Fibroblast of the conjunctiva (primary cell): ENCODE measurements around the gene RSRC1.
"Not testable (repeated sequence)": the region's sequence is repeated elsewhere in the genome, so short reads cannot be mapped to it uniquely, and the experiment has no call there.

Experiments
- DNase-seq: peaks from one replicate; pipeline ENCODE4 v3.0.0-alpha.2; 2010; ENCODE audit warnings: low read depth

Gene RSRC1

DNA sequence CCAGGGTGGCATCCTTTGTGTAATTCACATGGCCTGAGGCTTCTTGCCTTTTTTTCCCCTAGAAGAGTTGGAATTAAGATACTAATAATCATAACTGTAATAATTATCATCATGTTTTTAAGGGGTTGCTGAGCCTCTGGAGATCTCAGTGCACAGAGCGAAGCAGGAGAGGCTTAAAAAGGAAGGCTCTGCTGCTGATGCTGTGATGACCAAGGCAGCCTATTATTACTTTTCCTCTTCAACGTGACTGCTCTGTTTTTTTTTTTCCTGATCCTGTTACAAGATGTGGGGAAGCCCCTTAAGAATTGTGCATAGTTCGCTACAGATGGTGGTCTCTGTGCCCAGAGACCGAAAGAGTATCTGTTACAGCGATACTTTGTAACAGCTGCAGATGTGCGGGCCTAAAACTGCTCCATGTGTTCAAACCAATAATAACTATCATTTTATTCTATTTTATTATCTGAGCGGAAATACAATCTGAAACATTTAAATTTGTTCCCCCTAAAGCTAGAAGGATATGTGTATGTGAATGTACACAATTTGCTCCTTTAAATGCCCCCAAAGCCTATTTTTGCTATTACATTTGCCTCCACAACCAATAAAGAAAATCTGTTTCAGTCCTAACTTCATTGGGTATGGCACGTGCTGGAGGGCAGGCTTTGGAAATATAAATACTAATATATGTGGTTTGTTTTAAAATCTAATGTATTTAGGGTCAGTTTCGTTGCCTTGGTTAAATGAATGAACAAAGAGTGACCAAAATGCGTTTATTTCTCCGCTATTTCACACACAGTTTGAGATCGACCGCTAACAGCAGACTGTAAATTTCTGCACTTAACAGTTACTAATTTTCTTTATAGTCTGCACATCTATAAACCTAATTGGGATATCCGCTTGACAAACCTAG, 8.3 kb upstream of the RSRC1 start:
- no peak for DNase-seq

DNA sequence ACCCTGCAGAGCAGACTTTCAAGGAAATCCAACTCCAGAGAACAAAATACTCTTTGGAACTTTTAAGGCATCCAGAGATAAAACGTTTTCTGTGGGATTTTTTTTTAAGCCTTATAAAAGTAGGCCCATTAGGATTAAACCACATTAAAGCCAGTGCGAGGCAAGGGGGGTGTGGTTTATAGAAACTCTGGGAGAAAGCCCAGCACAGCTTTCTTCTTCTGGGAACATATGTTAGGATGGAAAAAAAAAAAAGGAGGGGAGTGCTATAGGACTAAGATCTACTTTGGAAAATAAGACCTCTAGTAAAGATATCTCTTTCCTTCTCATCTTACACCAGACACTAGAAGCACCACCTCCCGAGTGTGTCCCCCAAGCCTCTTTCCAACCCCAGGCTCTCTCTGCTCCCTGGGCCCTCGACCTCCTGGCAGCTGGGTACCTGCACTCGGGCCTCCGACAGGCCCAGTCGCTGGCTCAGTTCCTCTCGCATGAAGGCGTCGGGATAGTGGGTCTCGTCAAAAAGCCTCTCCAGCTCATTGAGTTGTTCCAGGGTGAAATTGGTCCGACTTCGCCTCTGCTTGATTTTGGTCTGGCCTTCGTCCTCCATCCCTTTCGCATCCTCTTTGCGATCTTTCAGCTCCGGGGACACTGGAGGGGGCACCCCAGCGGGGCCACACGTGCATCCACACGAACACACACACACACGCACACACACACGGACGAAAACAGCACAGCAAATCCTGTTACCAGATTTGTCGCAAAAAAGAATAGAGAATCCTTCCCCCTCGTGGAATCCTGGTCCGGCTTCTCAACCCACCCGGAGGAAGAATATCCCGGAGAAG, 7.4 kb upstream of the RSRC1 start:
- DNase-seq: no peak

DNA sequence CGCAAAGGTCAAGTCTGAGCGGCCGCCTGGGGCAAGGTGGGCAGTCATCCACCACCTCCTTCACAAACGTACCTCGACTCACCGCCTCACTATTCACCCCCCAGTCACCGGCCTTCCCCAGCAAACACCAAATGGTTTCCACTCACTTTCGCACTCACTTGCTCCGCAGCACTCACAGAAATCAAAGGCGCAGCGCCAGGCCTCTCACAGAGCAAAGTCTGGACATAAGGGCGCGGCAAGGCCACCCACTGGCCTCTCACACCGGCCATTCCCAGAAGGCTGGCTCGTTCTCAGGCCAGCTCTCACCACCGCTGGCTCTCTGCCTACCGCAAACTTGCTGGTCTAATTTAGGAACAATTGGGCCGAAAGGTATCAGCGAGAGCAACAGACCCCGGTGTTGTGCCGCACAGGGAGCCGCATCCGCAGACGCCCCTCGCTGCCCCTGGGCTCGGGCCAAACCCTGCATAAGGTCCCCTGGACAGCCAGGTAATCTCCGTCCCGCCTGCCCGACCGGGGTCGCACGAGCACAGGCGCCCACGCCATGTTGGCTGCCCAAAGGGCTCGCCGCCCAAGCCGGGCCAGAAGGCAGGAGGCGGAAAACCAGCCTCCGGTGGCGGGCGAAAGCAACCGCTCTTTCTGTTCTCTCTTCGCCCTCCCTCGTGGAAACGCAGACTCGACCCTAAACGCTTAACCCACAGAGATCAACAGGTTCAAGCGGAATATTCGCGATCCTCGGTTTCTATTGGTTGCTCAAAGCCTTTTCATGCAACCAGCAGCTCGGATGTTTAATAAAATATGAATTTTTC, 6.6 kb upstream of the RSRC1 start:
- DNase-seq: no peak

- DNase-seq: no peak
These were observed 6.0 kb upstream of the RSRC1 start for GRCh38 chr3:158103887-158104327.

- DNase-seq: no peak
These were observed 5.4 kb upstream of the RSRC1 start for GRCh38 chr3:158104431-158104921.

GRCh38 chr3:158105119-158105709, 4.7 kb upstream of the RSRC1 start:
- DNase-seq: no peak

DNA sequence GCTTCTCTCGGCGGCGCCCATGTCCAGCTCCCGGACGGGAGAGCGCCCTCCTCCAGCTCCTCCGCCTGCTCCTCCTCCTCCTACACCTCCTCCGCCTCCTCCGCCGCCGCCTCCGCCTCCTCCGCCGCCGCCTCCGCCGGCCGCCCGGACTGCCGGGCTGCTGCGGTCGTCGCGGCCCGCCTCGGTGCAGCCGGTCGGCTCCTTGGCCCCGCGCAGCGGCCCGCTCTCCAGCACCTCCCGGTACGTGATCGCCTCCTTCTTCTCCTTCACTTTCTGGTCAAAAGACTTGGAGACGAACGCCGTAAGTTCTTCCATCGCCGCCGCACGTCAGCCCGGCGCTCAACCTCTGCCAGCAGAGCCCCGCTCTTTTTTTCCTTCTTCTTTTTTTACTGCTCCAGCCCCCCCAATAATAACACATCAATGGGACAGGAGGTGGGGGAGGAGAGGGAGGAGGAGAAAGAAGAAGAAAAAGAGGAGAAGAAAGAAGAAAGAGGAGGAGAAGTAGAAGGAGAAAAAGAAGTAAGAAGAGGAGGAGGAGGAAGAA, 4.1 kb upstream of the RSRC1 start:
- no peak for DNase-seq

GRCh38 chr3:158106766-158107471, 3.0 kb upstream of the RSRC1 start:
- no peak for DNase-seq

GRCh38 chr3:158107605-158108444, 2.1 kb upstream of the RSRC1 start:
- DNase-seq: no peak

DNA sequence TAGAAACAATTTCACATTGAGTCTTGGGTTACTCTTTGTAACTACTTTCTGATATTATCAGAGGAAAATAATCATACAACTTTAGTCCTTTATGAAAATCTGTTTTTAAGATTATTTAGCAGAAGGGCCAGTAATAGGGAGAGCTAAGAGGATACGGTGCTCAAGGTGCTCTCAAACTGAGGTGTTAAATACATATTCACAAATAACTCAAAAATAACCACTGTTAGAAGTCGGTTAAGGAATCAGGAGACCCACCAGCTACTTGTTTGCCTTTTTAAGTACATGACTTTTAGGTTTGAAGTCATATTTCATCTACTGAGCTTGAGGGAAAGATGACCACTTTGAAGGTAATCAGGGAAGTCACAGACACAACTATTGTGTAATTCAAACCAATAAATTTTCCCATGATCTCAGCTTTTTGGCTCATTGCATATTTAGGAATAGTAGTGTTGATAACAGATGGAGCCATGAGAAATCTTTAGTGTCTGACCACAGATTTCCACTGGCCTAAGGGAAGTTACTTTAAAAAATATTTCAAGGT, 1.4 kb upstream of the RSRC1 start:
- DNase-seq: no peak

DNA sequence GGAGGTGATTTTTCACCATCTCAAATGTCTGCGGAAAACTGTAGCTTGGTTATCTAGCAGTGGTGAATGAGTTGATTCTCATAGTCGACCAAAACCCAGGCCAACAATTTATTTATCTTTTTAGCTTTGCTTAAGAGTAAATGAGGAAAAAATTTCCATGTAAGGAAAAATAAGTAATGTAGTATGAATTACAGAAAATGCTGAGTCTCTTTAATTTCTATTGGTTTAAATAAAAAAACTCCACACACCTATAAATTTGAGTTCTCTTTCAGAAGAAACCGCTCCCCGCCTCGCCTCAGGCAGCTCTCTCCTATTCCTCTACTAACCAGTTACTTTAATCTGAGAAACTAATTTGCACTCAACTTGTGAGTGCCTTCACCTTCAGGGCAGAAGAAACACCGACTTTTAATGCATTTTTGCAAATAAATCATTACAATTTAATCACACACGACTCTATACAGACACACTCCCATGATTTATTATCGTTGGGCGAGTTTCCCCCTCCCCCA, 540 bp upstream of the RSRC1 start:
- DNase-seq: no peak

DNA sequence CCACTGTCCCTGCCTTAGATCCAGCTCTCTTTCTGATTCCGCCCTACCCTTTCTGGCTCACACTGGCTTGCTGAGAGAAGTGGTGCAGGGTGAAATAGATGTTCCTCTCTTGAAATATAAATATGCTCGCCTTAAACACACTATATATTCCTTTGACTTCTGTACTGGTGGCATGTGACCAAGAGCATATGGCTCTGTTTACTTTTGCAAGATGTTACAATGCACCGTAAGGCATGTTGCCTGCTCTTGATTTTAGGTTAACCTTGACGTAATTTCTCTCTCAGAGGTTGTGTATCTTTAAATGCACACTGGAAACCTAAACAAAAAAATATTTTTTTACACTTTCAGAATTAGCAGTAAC, 749 bp downstream of the RSRC1 start:
- no peak for DNase-seq

GRCh38 chr3:158111861-158112260, 2.0 kb downstream of the RSRC1 start:
- DNase-seq: no peak

GRCh38 chr3:158113595-158113994, 3.7 kb downstream of the RSRC1 start:
- DNase-seq: not testable (repeated sequence)

GRCh38 chr3:158120330-158120729, 10.4 kb downstream of the RSRC1 start:
- no peak for DNase-seq

- DNase-seq: no peak
These were observed 11.4 kb downstream of the RSRC1 start for GRCh38 chr3:158121295-158121694.

DNA sequence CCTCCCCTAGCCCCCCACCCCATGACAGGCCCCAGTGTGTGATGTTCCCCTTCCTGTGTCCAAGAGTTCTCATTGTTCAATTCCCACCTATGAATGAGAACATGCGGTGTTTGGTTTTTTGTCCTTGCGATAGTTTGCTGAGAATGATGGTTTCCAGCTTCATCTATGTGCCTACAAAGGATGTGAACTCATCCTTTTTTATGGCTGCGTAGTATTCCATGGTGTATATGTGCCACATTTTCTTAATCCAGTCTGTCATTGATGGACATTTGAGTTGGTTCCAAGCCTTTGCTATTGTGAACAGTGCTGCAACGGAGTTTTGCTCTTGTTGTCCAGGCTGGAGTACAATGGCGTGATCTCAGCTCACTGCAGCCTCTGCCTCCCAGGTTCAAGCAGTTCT, 12.8 kb downstream of the RSRC1 start:
- DNase-seq: not testable (repeated sequence)

DNA sequence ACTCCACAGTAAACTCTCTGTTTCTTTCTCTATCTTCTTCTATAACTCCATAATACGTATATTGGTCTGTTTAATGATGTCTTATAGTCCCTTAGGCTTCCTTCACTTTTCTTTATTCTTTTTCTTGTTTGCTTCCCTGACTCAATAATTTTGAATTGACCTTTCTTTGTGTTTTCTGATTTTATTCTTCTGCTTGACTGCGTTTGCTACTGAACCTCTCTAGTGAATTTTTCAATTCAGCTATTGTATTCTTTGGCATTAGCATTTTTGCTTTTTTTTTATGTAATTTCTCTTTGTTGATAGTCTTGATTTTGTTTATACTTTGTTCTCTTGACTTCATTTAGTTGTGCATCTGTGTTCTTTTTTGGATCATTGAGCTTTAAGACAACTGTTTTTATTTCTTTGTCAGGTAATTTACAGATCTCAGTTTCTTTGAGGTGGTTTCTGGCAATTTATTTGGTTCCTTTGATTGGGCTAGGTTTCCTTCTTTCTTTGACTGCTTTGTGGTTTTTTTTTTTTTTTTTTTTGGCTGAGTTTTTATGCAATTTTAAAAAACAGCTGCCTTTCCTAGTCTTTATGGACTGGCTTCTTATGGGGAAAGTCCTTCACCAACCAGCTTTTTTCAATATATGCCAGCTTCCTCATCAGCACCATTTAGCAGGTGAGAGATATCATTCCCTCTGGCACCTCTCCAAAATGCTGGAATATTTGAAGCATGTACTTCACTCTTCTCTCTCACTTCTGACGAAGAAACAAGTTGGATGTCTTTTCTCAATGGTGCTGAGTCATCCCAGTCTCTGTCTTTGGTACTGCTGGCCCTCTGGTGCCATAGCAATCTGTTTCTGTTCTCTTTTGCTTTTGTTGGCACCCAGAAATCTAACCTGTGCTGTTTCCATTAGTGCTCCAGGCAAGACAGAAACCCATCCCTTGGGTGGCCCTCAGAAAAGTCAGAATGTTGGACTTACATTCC, 17.6 kb downstream of the RSRC1 start:
- DNase-seq: no peak
